CMK (cell line): Measurements from ENCODE around the gene UBA1.

Experiments
- DNase-seq: peaks from one replicate; pipeline ENCODE4 v3.0.0-alpha.2; 2010; ENCODE audit warnings: low read depth

Gene UBA1

DNA sequence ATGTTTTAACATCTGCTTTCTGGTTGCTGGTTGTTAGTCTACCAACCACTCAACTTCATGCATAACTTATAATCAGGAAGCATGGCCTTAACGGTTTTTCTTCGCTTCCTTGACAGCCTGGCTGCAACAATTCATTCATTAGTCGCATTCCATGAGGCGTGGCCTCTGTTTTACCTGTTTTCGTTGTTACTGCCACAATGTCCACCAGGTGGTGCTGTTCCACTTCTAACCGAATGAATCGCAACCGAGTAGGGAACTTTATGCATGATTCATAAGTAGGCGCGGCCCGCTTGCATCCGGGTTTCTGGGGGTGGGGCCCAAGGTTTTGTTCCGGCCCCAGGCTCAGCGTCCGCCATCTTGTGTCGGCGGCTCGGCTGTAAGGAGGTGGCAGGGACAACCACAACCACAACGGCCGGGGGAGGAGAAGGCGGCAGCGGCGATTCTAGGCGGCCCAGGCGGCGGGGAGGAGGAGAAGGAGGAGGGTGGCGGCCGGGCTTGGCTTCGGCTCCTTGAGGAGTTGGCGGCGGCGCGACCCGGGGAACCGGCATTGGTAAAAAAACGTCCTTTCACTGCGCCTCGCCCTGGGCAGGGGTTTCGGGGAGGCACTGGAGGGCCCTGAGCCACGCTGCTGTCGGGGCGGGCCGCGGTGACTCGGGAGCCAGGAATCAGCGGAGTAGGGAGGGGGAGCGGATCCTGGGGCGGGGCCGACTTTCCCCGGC is at the start of gene UBA1:
UBA1 (plus strand) TSS at position 355 of the 719 bp plus-strand sequence. CDS start 4,974 bp downstream, outside the sequence.
- DNase-seq = peak; percentile 88

DNA sequence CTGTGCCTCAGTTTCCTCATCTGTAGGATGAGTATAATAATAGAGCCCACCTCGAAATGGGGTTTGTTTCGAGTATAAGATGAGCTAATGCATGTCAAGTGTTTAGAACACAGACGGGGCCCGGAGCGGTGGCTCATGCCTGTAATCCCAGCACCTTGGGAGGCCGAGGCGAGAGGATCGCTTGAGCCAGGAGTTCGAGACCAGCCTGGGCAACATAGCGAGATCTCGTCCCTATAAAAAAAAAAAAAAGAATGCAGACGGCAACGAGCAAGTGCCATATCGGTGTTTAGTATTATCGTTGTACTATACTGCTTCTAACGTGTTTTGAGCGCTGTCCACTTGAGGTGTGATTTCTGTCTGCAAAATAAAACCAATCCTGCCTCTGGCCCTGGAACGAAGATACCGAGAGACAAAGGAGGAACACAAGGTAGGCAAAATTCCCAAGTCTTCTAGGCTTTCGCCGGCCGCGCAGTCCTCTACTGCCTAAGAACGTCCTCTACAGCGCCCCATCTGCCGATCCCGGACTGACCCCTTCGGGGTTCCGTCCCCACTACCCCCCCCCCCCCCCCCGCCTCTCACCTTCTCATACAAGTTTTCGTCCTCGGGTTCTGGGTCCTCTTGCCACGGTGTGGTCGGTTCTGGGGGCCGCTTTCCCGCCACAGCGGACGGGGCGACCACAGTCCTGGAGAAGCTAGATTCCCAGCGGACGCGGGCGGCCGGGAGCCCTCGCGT is 49.6 kb upstream of the UBA1 start:
- peak; percentile 51 for DNase-seq

DNA sequence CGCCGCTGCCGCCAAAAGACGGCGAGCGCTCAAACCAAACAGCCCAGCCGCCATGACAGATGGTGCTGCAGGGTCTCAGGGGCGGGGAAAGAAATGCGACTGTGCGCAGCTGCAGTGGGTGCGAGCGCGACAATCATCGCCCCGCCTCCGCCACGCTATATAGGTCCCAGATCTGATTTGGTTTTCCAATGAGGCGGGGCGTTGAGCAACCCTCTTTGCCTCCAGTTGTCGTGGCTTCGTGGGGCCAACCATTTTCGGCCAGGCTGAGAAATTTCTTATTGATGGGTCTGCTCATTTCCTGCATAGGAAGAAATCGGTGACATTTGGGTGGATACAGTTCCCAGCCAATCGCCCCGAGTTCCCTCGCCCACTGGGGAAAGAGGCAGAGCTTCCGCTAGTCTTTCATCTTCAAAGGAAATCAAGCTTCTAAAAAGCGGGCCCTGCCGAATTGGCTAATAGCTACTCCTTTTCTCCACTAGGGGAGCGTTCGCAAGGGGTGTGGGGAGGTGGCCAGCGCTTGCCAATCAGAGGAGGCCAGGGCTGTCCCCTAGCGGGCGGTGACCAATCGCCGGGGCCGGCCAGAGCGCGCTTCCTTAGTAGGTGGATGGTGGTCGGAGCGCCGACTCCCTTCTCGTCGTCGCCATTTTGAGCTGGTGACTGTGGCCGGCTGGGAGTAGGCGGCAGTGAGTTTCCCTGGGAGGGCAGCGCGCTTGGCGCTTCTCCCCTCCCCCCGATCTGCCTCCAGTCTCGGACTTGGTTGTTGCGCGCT is 48.8 kb upstream of the UBA1 start, which contains the start of the genes NDUFB11 and RBM10:
NDUFB11 (minus strand) TSS at position 77 of the 769 bp plus-strand sequence; CDS start at position 54, 23 bp downstream.
RBM10 (plus strand) TSS at position 596 of the 769 bp plus-strand sequence. CDS start 2,261 bp downstream, outside the sequence.
- DNase-seq = peak; percentile 90

- peak; percentile 32 for DNase-seq
Measured at GRCh38 chrX:47145395-47146120, 48.1 kb upstream of the UBA1 start.

GRCh38 chrX:47146121-47146935 is 47.3 kb upstream of the UBA1 start:
- no peak for DNase-seq

DNA sequence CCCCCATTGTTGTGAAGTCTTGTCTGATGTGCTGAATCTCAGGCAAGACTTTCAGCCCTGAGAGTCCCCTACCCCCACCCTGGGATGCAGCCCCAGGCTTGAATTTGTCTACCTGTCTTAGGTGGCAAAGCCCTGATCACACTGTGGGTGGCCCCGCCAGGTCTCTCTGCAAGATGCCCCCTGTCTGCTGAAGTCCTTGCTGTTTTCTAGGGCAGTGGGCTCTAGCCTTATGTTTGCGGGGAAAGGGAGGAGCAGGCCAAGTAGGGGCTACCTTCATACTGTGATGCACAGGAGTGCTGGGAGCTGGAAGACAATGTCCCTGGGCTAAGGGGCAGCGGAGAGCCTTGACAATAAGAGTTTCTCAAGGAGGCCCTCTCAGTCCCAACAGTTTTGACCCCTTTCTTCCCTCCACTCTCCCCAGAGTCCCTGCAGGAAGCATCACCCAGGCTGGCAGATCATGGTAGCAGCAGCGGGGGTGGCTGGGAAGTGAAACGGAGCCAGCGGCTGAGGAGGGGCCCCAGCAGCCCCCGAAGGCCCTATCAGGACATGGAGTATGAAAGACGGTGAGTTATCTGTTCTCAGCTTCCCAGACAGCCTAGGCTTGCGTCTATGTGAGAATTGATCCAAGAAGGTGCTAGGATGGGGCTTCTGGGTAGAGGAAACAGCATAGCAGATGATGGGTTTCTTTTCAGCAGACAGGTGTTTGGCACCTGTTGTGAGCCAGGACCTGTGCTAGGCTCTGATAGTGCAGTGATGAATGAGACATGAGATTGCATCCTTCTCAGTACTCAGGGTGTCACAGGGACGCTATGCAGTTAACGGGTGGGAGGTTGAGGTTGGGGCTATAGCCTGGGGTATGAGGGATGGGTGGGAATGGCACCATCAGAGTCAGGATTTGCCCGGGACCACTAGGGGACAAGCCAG is 46.4 kb upstream of the UBA1 start:
- DNase-seq = no peak

- no peak for DNase-seq
Measured at GRCh38 chrX:47148946-47149345, 44.7 kb upstream of the UBA1 start.

GRCh38 chrX:47151435-47151834 is 42.2 kb upstream of the UBA1 start:
- no peak for DNase-seq

DNA sequence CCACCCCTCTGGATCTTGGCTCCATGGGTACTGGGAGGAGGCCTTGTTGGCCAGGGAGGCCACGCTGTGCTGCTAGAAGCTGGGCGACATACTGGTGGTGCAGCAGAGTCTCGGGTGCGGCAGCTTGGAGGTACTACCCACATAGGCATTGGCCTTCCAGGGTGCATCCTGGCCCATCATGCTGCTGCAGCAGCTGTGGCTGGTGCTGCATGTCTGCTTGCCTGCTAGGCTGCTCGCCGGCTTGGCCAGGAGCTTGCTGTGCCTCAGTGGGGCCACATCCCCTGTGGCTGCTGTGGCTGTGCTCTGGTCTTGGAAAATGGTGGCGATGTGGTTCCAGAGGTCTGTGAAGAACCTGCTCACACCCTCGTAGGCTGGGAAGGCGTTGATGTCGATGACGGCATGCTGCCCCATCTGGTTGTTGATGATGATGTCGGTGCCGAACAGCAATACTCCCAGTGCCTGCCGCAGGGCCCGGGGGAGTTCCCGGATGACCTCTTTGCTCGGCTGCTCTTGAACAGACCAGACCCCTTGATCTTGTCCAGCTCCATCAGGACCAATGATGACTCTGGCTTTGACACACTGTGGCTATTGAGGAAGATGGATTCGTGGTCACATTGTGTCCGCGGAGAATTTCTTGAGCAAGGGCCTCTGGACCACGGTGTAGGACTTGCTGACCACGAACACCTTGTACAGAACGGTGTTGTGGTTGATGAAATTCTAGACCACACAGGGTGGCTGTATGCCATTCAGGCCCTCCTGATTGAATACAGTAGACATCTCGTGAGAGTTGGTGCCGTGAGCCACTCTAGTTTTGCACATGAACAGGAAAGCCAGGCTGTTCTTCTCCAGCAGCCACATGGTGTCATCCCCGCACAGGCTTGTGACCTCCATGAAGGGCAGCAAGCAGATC is 36.8 kb upstream of the UBA1 start:
- peak; percentile 17 for DNase-seq

- DNase-seq = no peak
Measured at GRCh38 chrX:47158131-47158530, 35.5 kb upstream of the UBA1 start.

- DNase-seq = no peak
Measured at GRCh38 chrX:47158781-47159180, 34.8 kb upstream of the UBA1 start.

DNA sequence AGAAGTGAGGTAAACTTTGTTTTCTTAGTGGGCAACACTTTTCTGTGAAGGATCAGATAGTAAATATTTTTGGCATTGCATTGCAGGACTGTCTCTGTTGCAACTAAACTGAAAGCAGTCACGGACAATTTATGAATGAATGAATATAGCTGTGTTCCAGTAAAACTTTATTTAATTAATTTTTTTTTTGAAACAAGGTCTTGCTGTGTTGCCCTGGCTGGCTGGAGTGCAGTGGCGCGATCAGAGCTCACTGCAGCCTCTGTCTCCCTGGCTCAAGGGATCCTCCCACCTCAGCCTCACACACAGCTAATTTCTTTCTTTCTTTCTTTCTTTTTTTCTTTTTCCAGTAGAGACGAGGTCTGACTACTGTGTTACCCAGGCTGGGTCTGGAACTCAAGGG is 32.8 kb upstream of the UBA1 start:
- no peak for DNase-seq

DNA sequence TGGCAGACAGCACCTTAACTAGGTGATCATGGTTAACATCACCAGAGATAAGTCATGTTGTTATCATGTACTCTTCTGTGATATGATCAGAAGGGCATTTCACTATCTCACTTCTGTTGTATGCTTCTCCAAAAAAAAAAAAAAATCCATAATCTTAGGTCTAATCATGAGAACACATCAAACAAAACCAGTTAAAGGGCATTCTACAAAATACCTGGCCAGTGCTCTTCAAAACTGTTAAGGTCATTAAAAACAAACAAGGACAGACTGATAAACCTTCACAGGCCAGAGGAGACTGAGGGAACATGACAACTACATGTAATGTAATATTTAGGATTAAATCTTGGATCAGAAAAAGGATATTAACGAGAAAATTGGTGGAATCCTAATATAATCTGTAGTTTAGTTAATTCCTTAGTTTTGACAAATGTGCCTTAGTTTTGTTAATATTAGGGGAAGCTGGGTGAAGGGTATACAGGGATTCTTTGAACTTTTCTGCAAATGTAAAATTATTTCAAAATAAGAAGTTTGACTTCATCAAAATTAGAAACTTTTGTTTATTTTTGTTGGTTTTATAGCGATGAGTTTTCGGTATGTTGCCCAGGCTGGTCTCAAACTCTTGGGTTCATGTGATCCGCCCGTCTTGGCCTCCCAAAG is 30.6 kb upstream of the UBA1 start:
- no peak for DNase-seq

GRCh38 chrX:47164420-47164819 is 29.2 kb upstream of the UBA1 start:
- DNase-seq = no peak

DNA sequence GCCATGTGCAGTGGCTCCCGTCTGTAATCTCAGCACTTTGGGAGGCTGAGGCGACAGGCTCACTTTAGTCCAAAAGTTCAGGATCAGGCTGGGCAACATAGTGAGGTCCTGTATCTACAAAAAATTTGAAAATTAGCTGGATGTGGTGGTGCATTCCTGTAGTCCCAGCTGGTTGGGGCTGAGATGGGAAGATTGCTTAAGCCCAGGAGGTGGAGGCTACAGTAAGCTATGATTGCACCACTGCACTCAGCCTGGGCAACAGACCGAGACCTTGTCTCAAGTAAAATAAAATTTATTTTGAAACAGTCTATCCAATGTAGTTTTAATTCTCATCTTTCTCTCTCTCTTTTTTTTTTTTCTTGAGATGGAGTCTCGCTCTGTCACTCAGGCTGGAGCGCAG is 27.5 kb upstream of the UBA1 start:
- no peak for DNase-seq

GRCh38 chrX:47168495-47169073 is 25.0 kb upstream of the UBA1 start:
- DNase-seq = no peak

DNA sequence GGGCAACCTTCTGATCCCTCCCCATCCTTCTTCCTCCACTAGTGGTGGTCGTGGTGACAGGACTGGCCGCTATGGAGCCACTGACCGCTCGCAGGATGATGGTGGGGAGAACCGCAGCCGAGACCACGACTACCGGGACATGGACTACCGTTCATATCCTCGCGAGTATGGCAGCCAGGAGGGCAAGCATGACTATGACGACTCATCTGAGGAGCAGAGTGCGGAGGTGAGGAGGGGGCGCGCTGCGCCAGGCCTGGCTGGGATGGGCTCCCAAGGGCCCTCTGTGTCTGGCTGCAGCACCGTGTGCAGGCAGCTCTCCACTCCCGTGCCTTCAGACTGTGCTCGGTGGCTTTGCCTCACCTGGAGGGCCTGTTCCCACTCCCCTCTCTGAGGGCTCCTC is 24.4 kb upstream of the UBA1 start:
- no peak for DNase-seq
